Endothelial cell of umbilical vein (primary cell): ENCODE measurements around the gene TRERF1. TPM values are rescaled to one million over a fixed set of nuclear protein-coding genes. Genes with fewer than 3 reads are reported as not detected.

Experiments
- BruUV-seq: library from RNA; stranded (reverse); fragments of 400-500 nt; replicated peaks from 2 replicates; lab custom pipeline; 2021; lab: Mats Ljungman, UMichigan
- CTCF ChIA-PET: fragments of 300-600, 350-600 bp; sonication (Branson Sonifier 250); formaldehyde crosslinking; loops from one replicate; lab custom pipeline; 2021; ENCODE audit warnings: antibody characterized with exemption, inconsistent platforms; lab: Charles Lee
- POLR2A ChIA-PET: fragments of 300-600, 350-600 bp; sonication (Branson Sonifier 250); formaldehyde crosslinking; loops from one replicate; lab custom pipeline; 2021; ENCODE audit warnings: antibody characterized with exemption, inconsistent platforms; lab: Charles Lee
- DNase-seq: peaks from one replicate; pipeline ENCODE4 v3.0.0-alpha.2; 2011; ENCODE audit warnings: low read depth, low spot score
- FAIRE-seq: peaks from 2 replicates; lab custom pipeline; 2011; peaks lifted over from hg19 to GRCh38; lab: Jason Lieb, UNC
- H2AFZ ChIP-seq: 2 replicates; pipeline ENCODE4 v1.6.0; 2012; ENCODE audit warnings: low read depth, low read length, control low read depth, inconsistent platforms
- H3K27ac ChIP-seq: 2 replicates; pipeline ENCODE4 v1.5.1; 2011; ENCODE audit warnings: low read depth, mild to moderate bottlenecking, control low read depth, low read length, moderate library complexity; ENCODE audit not compliant: insufficient read depth
- H3K27me3 ChIP-seq, 2 experiments: 2 replicates each; pipeline versions ENCODE4 v1.6.0 to v1.6.1; 2011; ENCODE audit warnings: low read length in 2 of 2, mixed read lengths in 1 of 2; ENCODE audit not compliant: control insufficient read depth in 2 of 2, insufficient read depth in 2 of 2
- H3K36me3 ChIP-seq, 2 experiments: 2 replicates in 1 of 2; 3 replicates in 1 of 2; pipeline ENCODE4 v1.5.1; 2011; ENCODE audit warnings: low read length in 2 of 2, mild to moderate bottlenecking in 1 of 2, moderate library complexity in 1 of 2; ENCODE audit not compliant: control insufficient read depth in 2 of 2, insufficient read depth in 2 of 2; ENCODE audit errors: extremely low read depth in 1 of 2
- H3K4me1 ChIP-seq: 3 replicates; pipeline ENCODE4 v1.5.1; 2011; ENCODE audit warnings: mild to moderate bottlenecking, low read length; ENCODE audit not compliant: control insufficient read depth, insufficient read depth; ENCODE audit errors: extremely low read depth
- H3K4me2 ChIP-seq: 2 replicates; pipeline ENCODE4 v1.6.1; 2011; ENCODE audit warnings: low read length, control low read depth, mixed read lengths; ENCODE audit not compliant: insufficient read depth
- H3K4me3 ChIP-seq, 3 experiments: fragments of 200-600 bp in 1 of 3; sonication (generic), shearing (Covaris generic) in 1 of 3; replicated peaks in 1 of 3; 2 replicates each; pipeline ENCODE4 v1.5.1; 2011 to 2016; ENCODE audit warnings: control low read depth in 3 of 3, low read length in 3 of 3, mild to moderate bottlenecking in 2 of 3, inconsistent platforms in 1 of 3, low read depth in 1 of 3, moderate library complexity in 1 of 3; ENCODE audit not compliant: insufficient read depth in 1 of 3
- H3K79me2 ChIP-seq: 2 replicates; pipeline ENCODE4 v1.6.0; 2012; ENCODE audit warnings: low read length, inconsistent platforms; ENCODE audit not compliant: control insufficient read depth, insufficient read depth
- H3K9ac ChIP-seq: replicated peaks from 2 replicates; pipeline ENCODE3; 2011; ENCODE audit warnings: low read length, control low read depth; ENCODE audit not compliant: insufficient read depth; ENCODE audit errors: extremely low read depth
- H3K9me1 ChIP-seq: replicated peaks from 3 replicates; pipeline ENCODE4 v1.6.0; 2011; ENCODE audit warnings: mild to moderate bottlenecking, low read length; ENCODE audit not compliant: control insufficient read depth, insufficient read depth; ENCODE audit errors: extremely low read depth
- H3K9me3 ChIP-seq: replicated peaks from 2 replicates; pipeline ENCODE4 v1.5.1; 2012; ENCODE audit warnings: low read length, inconsistent platforms; ENCODE audit not compliant: control insufficient read depth, insufficient read depth
- H4K20me1 ChIP-seq: replicated peaks from 2 replicates; pipeline ENCODE3; 2011; ENCODE audit warnings: mild to moderate bottlenecking, low read length; ENCODE audit not compliant: control insufficient read depth, insufficient read depth; ENCODE audit errors: extremely low read depth
- CTCF ChIP-seq, 2 donors: IDR thresholded peaks; 1 replicate in 1 of 2; 2 replicates in 1 of 2; pipeline ENCODE4 v1.5.1; 2011; ENCODE audit warnings: low read length in 2 of 2, mild to moderate bottlenecking in 2 of 2, moderate library complexity in 2 of 2, control low read depth in 1 of 2, inconsistent platforms in 1 of 2, low read depth in 1 of 2; ENCODE audit not compliant: insufficient read depth in 1 of 2; ENCODE audit errors: extremely low read depth in 1 of 2
- EZH2 ChIP-seq: IDR thresholded peaks from 2 replicates; pipeline ENCODE4 v1.6.1; 2012; ENCODE audit warnings: borderline replicate concordance, low read depth, mild to moderate bottlenecking, moderate library complexity, low read length, inconsistent platforms; ENCODE audit not compliant: severe bottlenecking
- GATA2 ChIP-seq: IDR thresholded peaks from 2 replicates; pipeline ENCODE4 v1.7.0; 2011; ENCODE audit warnings: low read depth, mild to moderate bottlenecking, moderate library complexity, mixed read lengths, low read length; ENCODE audit not compliant: insufficient read length, insufficient read depth
- JUN ChIP-seq: IDR thresholded peaks from 2 replicates; pipeline ENCODE4 v1.6.1; 2011; ENCODE audit warnings: borderline replicate concordance, low read depth; ENCODE audit not compliant: insufficient read length, insufficient read depth
- MAX ChIP-seq: IDR thresholded peaks from 2 replicates; pipeline ENCODE4 v1.6.1; 2011; ENCODE audit not compliant: insufficient read depth, insufficient read length
- MYC ChIP-seq: IDR thresholded peaks from one replicate; pipeline ENCODE4 v1.6.1; 2011; ENCODE audit warnings: mild to moderate bottlenecking, low read depth, low read length
- POLR2AphosphoS5 ChIP-seq: IDR thresholded peaks from 2 replicates; pipeline ENCODE4 v1.6.1; 2012; ENCODE audit warnings: low read depth, mild to moderate bottlenecking, control low read depth, low read length, moderate library complexity; ENCODE audit not compliant: insufficient read depth
- dilution Hi-C: fragments of 300-500 bp; cut with MboI; formaldehyde crosslinking; loops from one replicate; pipeline ENCODE4 v1.15.0; 2019; ENCODE audit warnings: low sequenced_read_pairs; ENCODE audit not compliant: extremely low pct_ligation_motif_present
- intact Hi-C: fragments of 100-400 bp; cut with micrococcal nuclease; formaldehyde crosslinking; loops from one replicate; pipeline ENCODE4 v1.10.0; 2022
- polyA plus RNA-seq, 4 experiments: library from polyadenylated mRNA; depleted of rRNA in 3 of 4; stranded (reverse) in 3 of 4; unstranded in 1 of 4; fragments of >200 nt; gene quantifications; 2 replicates each; pipeline versions ENCODE4 v1.2.1 to v1.2.3, GENCODE V29; 2011 to 2012; ENCODE audit warnings: missing spikeins in 1 of 4
- total RNA-seq: library from RNA; stranded (reverse); gene quantifications from 2 replicates; pipeline ENCODE4 v1.2.3, GENCODE V29; 2021

TRERF1 gene
- total and polyA plus RNA-seq, 2 donors (not counting 3 experiments of a cell fraction or from before 2014, with no cell fraction given), result 0.73 to 5.5 TPM

DNA sequence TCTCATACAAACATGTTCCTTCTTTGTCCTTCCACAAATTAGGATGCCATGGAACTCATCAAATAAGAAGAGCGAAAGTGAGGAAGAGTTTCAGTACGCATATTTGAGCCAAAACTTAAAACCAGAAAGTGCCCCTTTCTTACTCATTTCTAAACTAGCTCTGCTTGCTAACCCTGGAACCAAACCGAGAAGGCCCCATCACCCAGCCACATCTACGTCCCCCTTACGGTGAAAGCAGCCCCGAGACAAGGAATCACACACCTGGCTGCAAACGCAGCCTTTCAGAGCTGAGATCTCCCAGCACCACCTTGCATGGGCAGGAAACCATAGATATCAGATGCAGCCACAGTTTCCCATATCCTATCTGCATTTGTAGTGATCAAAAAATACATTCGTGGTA lies 28.5 kb downstream of the TRERF1 start:
- no peak overlapping the region for H3K4me3 ChIP-seq
- POLR2A ChIA-PET, result no interaction called here
- no peak for FAIRE-seq

More for the DNA sequence above, 28.5 kb downstream of the TRERF1 start:
- intact Hi-C loops (no loop called here), dilution Hi-C loops (no loop called here)
- H3K9me3 ChIP-seq, result no peaks in the 10 kb centered on the region
- no peak overlapping the region for H3K4me2 ChIP-seq
- no peak overlapping the region for H3K9ac ChIP-seq
- H3K27me3 ChIP-seq, result peaks cover 0 to 2% of the 10 kb centered on the region in 2 experiments
- no peaks in the 10 kb centered on the region for H3K4me1 ChIP-seq
- TF ChIP-seq POLR2AphosphoS5 (no peak), GATA2 (no peak), JUN (no peak), MAX (no peak), EZH2 (no peak), CTCF (IDR thresholded peaks at IDR 0.05; ENCODE audit: extremely low read depth in 1 of 2, insufficient read depth in 1 of 2, low read depth in 1 of 2, low read length in 2 of 2) (no peak), MYC (no peak)
- no peak overlapping the region for H3K27ac ChIP-seq
- H4K20me1 ChIP-seq, result no peaks in the 10 kb centered on the region
- no TSS peak for BruUV-seq
- DNase-seq, result no peak
- H3K36me3 ChIP-seq, result no peaks in the 10 kb centered on the region
- H3K79me2 ChIP-seq, result no peaks in the 10 kb centered on the region
- H2AFZ ChIP-seq, result no peak overlapping the region
- H3K9me1 ChIP-seq, result no peaks in the 10 kb centered on the region
- CTCF ChIA-PET, result interaction anchor here (1.8 to 2.1 kb wide), 2 partner anchors 10 to 170 kb away, joined by 3 to 10 read pairs; no protein-coding TSS in a partner anchor
